K562 (cell line): Measurements from ENCODE around the gene DLGAP1. TPM values are rescaled to one million over a fixed set of nuclear protein-coding genes. Genes with fewer than 3 reads are reported as not detected.

Experiments
- ARID1B ChIP-seq: fragments of 450-650 bp; IDR thresholded peaks from 2 replicates; pipeline ENCODE4 v1.6.1; 2016; ENCODE audit warnings: antibody characterized with exemption, mild to moderate bottlenecking, inconsistent platforms
- CBFA2T3 ChIP-seq: fragments of 450-650 bp; IDR thresholded peaks from 2 replicates; pipeline ENCODE4 v1.6.1; 2017
- CREB3 ChIP-seq: fragments of 450-650 bp; conservative IDR thresholded peaks from 2 replicates; pipeline ENCODE4 v1.6.1; 2016; ENCODE audit warnings: missing genetic modification characterization, low read depth, mild to moderate bottlenecking, missing compliant biosample characterization, moderate library complexity
- ELK3 ChIP-seq: fragments of 450-650 bp; formaldehyde crosslinking; IDR thresholded peaks from 2 replicates; pipeline ENCODE4 v1.4.0; 2020; ENCODE audit warnings: mild to moderate bottlenecking
- ESRRB ChIP-seq: fragments of 250-450 bp; sonication (Bioruptor Pico); IDR thresholded peaks from 2 replicates; pipeline ENCODE4 v1.5.0; 2020; ENCODE audit warnings: mild to moderate bottlenecking, moderate library complexity, borderline replicate concordance
- FOXK2 ChIP-seq, 2 experiments: fragments of 450-650 bp; IDR thresholded peaks in 1 of 2; conservative IDR thresholded peaks in 1 of 2; 2 replicates each; pipeline ENCODE4 v1.6.1; 2016; ENCODE audit warnings: low read depth in 2 of 2, mild to moderate bottlenecking in 1 of 2
- GTF2E2 ChIP-seq: fragments of 200-800 bp; sonication (Bioruptor generic); IDR thresholded peaks from 2 replicates; pipeline ENCODE4 v1.6.1; 2016; ENCODE audit warnings: missing genetic modification characterization, missing compliant biosample characterization
- HNRNPLL ChIP-seq: fragments of 200-400 bp; formaldehyde crosslinking; IDR thresholded peaks from 2 replicates; pipeline ENCODE4 v1.6.1; 2017; ENCODE audit warnings: low read length, low read depth, mild to moderate bottlenecking; ENCODE audit not compliant: poor library complexity, severe bottlenecking
- IRF2 ChIP-seq: sonication (generic); formaldehyde crosslinking; IDR thresholded peaks from 2 replicates; pipeline ENCODE4 v1.8.1; 2022; ENCODE audit warnings: mild to moderate bottlenecking, missing genetic modification reagents
- KAT7 ChIP-seq: sonication (generic); formaldehyde crosslinking; IDR thresholded peaks from 2 replicates; pipeline ENCODE4 v1.8.0; 2022; ENCODE audit warnings: missing genetic modification reagents, mild to moderate bottlenecking, borderline replicate concordance
- NCOA4 ChIP-seq: fragments of 450-650 bp; IDR thresholded peaks from 2 replicates; pipeline ENCODE4 v1.6.1; 2018; ENCODE audit warnings: mild to moderate bottlenecking; ENCODE audit not compliant: partially characterized antibody
- NFIX ChIP-seq: fragments of 250-450 bp; sonication (Bioruptor Pico); IDR thresholded peaks from 2 replicates; pipeline ENCODE4 v1.4.0; 2020; ENCODE audit warnings: low read depth, mild to moderate bottlenecking, moderate library complexity
- RCOR1 ChIP-seq, 2 experiments: IDR thresholded peaks; 2 replicates each; pipeline ENCODE4 v1.6.1; 2012; ENCODE audit warnings: low read depth in 2 of 2, low read length in 2 of 2, borderline replicate concordance in 1 of 2, improper control_type of control experiment in 1 of 2
- RFX7 ChIP-seq: fragments of 250-450 bp; sonication (Bioruptor Pico); IDR thresholded peaks from 2 replicates; pipeline ENCODE4 v1.5.1; 2021; ENCODE audit warnings: mild to moderate bottlenecking
- U2AF1 ChIP-seq: fragments of 200-400 bp; formaldehyde crosslinking; optimal IDR thresholded peaks from 2 replicates; pipeline ENCODE3; 2017; ENCODE audit warnings: mild to moderate bottlenecking, low read depth, low read length, moderate library complexity
- ZNF609 ChIP-seq: sonication (generic); formaldehyde crosslinking; IDR thresholded peaks from 2 replicates; pipeline ENCODE4 v1.8.1; 2023; ENCODE audit warnings: missing genetic modification reagents, mild to moderate bottlenecking, borderline replicate concordance
- ZNF764 ChIP-seq: fragments of 250-450 bp; sonication (Bioruptor Pico); IDR thresholded peaks from 2 replicates; pipeline ENCODE4 v1.4.0; 2020; ENCODE audit warnings: low read depth, mild to moderate bottlenecking, moderate library complexity
- polyA plus RNA-seq, 8 experiments: library from polyadenylated mRNA; depleted of rRNA in 4 of 8; stranded (reverse) in 5 of 8; unstranded in 3 of 8; fragments of >200 nt; fragmentation: Nextera tagmentation in 2 of 8; fragmentation: Illumina TruSeq in 1 of 8; extraction: Ambion mirVana in 2 of 8; extraction: Trizol in 1 of 8; gene quantifications; 2 replicates each; pipeline versions ENCODE4 v1.2.1 to v1.2.3, GENCODE V29; 2011 to 2014; ENCODE audit warnings: inconsistent platforms in 1 of 8, missing spikeins in 1 of 8
- total RNA-seq, 7 experiments: library from RNA; depleted of rRNA in 6 of 7; stranded (reverse); fragments of >200 nt in 6 of 7; fragmentation: Illumina TruSeq in 2 of 7; extraction: Trizol in 2 of 7; gene quantifications; 2 replicates each; pipeline versions ENCODE4 v1.2.1 to v1.2.3, GENCODE V29; 2011 to 2021; ENCODE audit warnings: low replicate concordance in 1 of 7
- TF ChIP-seq, protein P1 (sequence below): fragments of 450-650 bp; IDR thresholded peaks from 2 replicates; pipeline ENCODE4 v1.6.1; 2016; ENCODE audit warnings: borderline replicate concordance

Gene DLGAP1
- total and polyA plus RNA-seq, 9 of the 15 experiments (the other 6 are each of a cell fraction or from before 2014, with no cell fraction given) = 0.04 to 0.22 (median 0.08) TPM

GRCh38 chr18:3584897-3585460 is 870.1 kb downstream of the DLGAP1 start (continued):
- no peak for TF ChIP-seq ZNF609
- no peak for TF ChIP-seq RFX7
- TF ChIP-seq, protein P1, sequence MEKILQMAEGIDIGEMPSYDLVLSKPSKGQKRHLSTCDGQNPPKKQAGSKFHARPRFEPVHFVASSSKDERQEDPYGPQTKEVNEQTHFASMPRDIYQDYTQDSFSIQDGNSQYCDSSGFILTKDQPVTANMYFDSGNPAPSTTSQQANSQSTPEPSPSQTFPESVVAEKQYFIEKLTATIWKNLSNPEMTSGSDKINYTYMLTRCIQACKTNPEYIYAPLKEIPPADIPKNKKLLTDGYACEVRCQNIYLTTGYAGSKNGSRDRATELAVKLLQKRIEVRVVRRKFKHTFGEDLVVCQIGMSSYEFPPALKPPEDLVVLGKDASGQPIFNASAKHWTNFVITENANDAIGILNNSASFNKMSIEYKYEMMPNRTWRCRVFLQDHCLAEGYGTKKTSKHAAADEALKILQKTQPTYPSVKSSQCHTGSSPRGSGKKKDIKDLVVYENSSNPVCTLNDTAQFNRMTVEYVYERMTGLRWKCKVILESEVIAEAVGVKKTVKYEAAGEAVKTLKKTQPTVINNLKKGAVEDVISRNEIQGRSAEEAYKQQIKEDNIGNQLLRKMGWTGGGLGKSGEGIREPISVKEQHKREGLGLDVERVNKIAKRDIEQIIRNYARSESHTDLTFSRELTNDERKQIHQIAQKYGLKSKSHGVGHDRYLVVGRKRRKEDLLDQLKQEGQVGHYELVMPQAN = no peak
- no peak for TF ChIP-seq ESRRB (CRISPR knock-in tag)
- TF ChIP-seq U2AF1 = no peak
- TF ChIP-seq ZNF764 (CRISPR knock-in tag) = 0 out of 2 replicates have a peak, but pooled peaks have one; percentile 65
- TF ChIP-seq CREB3 (tag) = no peak; the same call in 1 of the 2 replicates
- TF ChIP-seq GTF2E2 (tag) = 0 out of 2 replicates have a peak, but pooled peaks have one; percentile 28
- no peak for TF ChIP-seq ELK3 (CRISPR knock-in tag)
- TF ChIP-seq HNRNPLL = no peak
- TF ChIP-seq FOXK2 (conservative IDR thresholded peaks at IDR 0.05 in 1 of 2, IDR thresholded peaks at IDR 0.05 in 1 of 2; ENCODE audit: low read depth in 2 of 2) = no peak
- TF ChIP-seq ARID1B = peak; percentile 85
- no peak for TF ChIP-seq IRF2 (CRISPR knock-in tag)
- TF ChIP-seq NFIX (CRISPR knock-in tag) = no peak
- peak; percentile 30; the same call in 1 of the 2 replicates for TF ChIP-seq KAT7 (CRISPR knock-in tag)
- TF ChIP-seq CBFA2T3 = peak; percentile 76
- peak in 1 of 2 experiments; percentile 74; a peak in 1 of 4 replicates for TF ChIP-seq RCOR1 (IDR thresholded peaks at IDR 0.05; ENCODE audit: borderline replicate concordance in 1 of 2, low read depth in 2 of 2, low read length in 2 of 2)
- TF ChIP-seq NCOA4 = no peak
